ENCODE measurements around the gene SYT1.
"Not testable (repeated sequence)": the region's sequence is repeated elsewhere in the genome, so short reads cannot be mapped to it uniquely, and the experiment has no call there.

Gene SYT1

DNA sequence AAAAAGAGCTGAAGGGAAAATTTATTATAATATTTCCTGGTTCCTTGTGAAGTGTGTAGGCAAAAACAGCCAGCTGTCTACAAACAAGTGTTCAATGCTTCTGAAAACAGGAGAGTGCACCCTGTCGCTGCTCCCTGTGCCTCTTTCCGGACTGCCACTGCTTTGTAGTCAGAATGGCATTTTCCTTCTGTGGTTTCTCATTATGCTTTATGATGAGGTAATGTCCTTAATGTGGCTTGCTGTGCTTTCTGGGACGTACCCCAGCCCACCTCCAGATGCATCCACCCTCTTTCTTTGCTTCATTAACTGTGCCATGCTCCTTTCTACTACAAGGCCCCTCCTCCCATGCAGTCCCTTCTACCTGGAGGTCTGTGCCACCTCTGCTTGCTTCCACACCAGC, 148.1 kb downstream of the SYT1 start:
- Histone ChIP-seq H3K9ac (no peak overlapping the region), H4K20me1 (no peaks in the 10 kb centered on the region), H3K27ac (peak overlapping the region in 3 of 11 experiments; percentile 3 to 42 (median 34); a peak in 3 of 22 replicates), H3K4me2 (peak overlapping the region in 7 of 11 experiments; percentile 15 to 56 (median 49); a peak in 12 of 22 replicates), H3K4me1 (peaks cover 9 to 42% (median 17%) of the 10 kb centered on the region in 10 experiments; a peak in 17 of 20 replicates), H3K9me3 (replicated peaks in 1 of 11) (peaks cover 0 to 15% (median 5%) of the 10 kb centered on the region in 11 experiments; a peak in 11 of 22 replicates), H3K36me3 (peaks cover 0 to 44% (median 19%) of the 10 kb centered on the region in 11 experiments; a peak in 16 of 22 replicates), H3K27me3 (no peaks in the 10 kb centered on the region), H3K4me3 (no peak overlapping the region)
- TF ChIP-seq Cebpa-rat (IDR thresholded peaks at IDR 0.05) = no peak

DNA sequence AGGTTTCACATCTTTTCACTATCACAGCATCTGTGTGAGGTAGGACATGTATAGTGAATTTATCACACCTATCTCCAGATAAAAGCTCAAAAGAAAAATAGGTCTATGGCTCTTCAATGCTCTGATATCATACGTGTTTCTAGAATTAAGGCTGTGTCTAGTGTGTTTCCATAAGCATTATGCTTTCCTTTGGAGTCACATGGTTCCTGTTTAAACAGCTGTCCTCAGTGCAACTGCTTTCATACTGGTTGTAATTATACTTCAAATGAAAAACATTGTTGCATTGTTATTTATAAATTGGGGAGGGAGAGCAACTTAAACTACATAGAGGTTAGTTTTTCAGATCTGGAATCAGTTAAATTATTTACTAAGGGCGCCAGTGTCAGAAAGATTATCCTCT, 151.6 kb downstream of the SYT1 start:
- no peak overlapping the region for H3K4me3 ChIP-seq
- H3K27ac ChIP-seq = peak overlapping the region in 1 of 11 experiments; percentile 13; a peak in 1 of 22 replicates
- no peak overlapping the region; a peak in 4 of 22 replicates for H3K4me2 ChIP-seq
- no peaks in the 10 kb centered on the region for H3K27me3 ChIP-seq
- no peaks in the 10 kb centered on the region for H4K20me1 ChIP-seq
- TF ChIP-seq Cebpa-rat (IDR thresholded peaks at IDR 0.05) = no peak
- peaks cover 0 to 25% (median 10%) of the 10 kb centered on the region in 11 experiments; a peak in 12 of 22 replicates for H3K36me3 ChIP-seq
- H3K9me3 ChIP-seq (replicated peaks in 1 of 11) = peaks cover 0 to 18% (median 7%) of the 10 kb centered on the region in 11 experiments; a peak in 11 of 22 replicates
- H3K9ac ChIP-seq = no peak overlapping the region
- peaks cover 3 to 42% (median 27%) of the 10 kb centered on the region in 10 experiments; a peak in 17 of 20 replicates for H3K4me1 ChIP-seq

DNA sequence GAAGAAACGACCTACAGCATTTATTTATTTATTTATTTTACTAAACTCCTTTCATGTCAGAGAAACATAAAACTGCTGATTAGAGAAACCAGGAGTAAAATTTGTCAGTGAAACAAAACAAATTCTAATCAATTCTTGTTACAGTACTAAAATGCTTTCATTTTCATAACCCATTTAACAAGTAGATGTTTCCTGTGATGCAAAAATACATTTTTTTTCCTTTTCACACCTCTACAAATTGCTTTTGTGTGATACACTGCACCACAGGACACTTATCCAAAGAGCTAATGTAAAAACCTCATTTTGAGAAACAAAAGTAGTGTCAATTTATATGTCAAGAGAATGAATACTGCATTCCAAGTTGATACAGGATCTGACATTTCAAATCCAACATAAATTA, 155.1 kb downstream of the SYT1 start:
- Histone ChIP-seq H3K4me3 (no peak overlapping the region), H3K9ac (no peak overlapping the region), H3K4me2 (peak overlapping the region in 1 of 11 experiments; percentile 4; a peak in 1 of 22 replicates), H3K4me1 (peaks cover 0 to 22% (median 12%) of the 10 kb centered on the region in 10 experiments; a peak in 10 of 20 replicates), H3K9me3 (replicated peaks in 1 of 11) (peaks cover 0 to 7% (median 0%) of the 10 kb centered on the region in 11 experiments; a peak in 3 of 22 replicates), H4K20me1 (peaks cover 0 to 10% (median 0%) of the 10 kb centered on the region in 11 experiments; a peak in 2 of 22 replicates), H3K27ac (no peak overlapping the region), H3K36me3 (peaks cover 0 to 17% (median 4%) of the 10 kb centered on the region in 11 experiments; a peak in 7 of 22 replicates), H3K27me3 (no peaks in the 10 kb centered on the region)
- no peak for TF ChIP-seq Cebpa-rat (IDR thresholded peaks at IDR 0.05)

GRCh38 chr12:79020106-79020505, 155.5 kb downstream of the SYT1 start:
- peaks cover 0 to 10% (median 0%) of the 10 kb centered on the region in 11 experiments; a peak in 2 of 22 replicates for H4K20me1 ChIP-seq
- no peak overlapping the region for H3K9ac ChIP-seq
- H3K4me1 ChIP-seq = peaks cover 0 to 22% (median 12%) of the 10 kb centered on the region in 10 experiments; a peak in 10 of 20 replicates
- H3K4me2 ChIP-seq = peak overlapping the region in 1 of 11 experiments; percentile 4; a peak in 1 of 22 replicates
- no peaks in the 10 kb centered on the region for H3K27me3 ChIP-seq
- peaks cover 0 to 7% (median 0%) of the 10 kb centered on the region in 11 experiments; a peak in 3 of 22 replicates for H3K9me3 ChIP-seq (replicated peaks in 1 of 11)
- no peak for TF ChIP-seq Cebpa-rat (IDR thresholded peaks at IDR 0.05)
- H3K4me3 ChIP-seq = no peak overlapping the region
- peaks cover 0 to 17% (median 4%) of the 10 kb centered on the region in 11 experiments; a peak in 7 of 22 replicates for H3K36me3 ChIP-seq
- H3K27ac ChIP-seq = no peak overlapping the region

- Histone ChIP-seq H3K4me2 (no peak overlapping the region), H3K36me3 (peaks cover 0 to 17% (median 4%) of the 10 kb centered on the region in 11 experiments; a peak in 7 of 22 replicates), H3K4me3 (no peak overlapping the region), H4K20me1 (peaks cover 0 to 10% (median 0%) of the 10 kb centered on the region in 11 experiments; a peak in 2 of 22 replicates), H3K4me1 (peaks cover 0 to 21% (median 12%) of the 10 kb centered on the region in 10 experiments; a peak in 10 of 20 replicates), H3K27me3 (no peaks in the 10 kb centered on the region), H3K27ac (no peak overlapping the region), H3K9me3 (replicated peaks in 1 of 11) (peaks cover 0 to 7% (median 0%) of the 10 kb centered on the region in 11 experiments; a peak in 3 of 22 replicates), H3K9ac (no peak overlapping the region)
- no peak for TF ChIP-seq Cebpa-rat (IDR thresholded peaks at IDR 0.05)
Observed at GRCh38 chr12:79021021-79021420, 156.4 kb downstream of the SYT1 start.

GRCh38 chr12:79023261-79023660, 158.7 kb downstream of the SYT1 start:
- Histone ChIP-seq H3K27me3 (no peaks in the 10 kb centered on the region), H3K9ac (no peak overlapping the region), H3K36me3 (peaks cover 0 to 12% (median 0%) of the 10 kb centered on the region in 11 experiments; a peak in 3 of 22 replicates), H3K27ac (no peak overlapping the region), H3K9me3 (replicated peaks in 1 of 11) (no peaks in the 10 kb centered on the region), H3K4me3 (no peak overlapping the region), H4K20me1 (peaks cover 0 to 15% (median 0%) of the 10 kb centered on the region in 11 experiments; a peak in 2 of 22 replicates), H3K4me1 (peaks cover 0 to 16% (median 4%) of the 10 kb centered on the region in 10 experiments; a peak in 9 of 20 replicates), H3K4me2 (0 out of 22 replicates have a peak overlapping the region, but pooled peaks of 1 of the 11 experiments have one; percentile 10)
- TF ChIP-seq Cebpa-rat (IDR thresholded peaks at IDR 0.05) = no peak

DNA sequence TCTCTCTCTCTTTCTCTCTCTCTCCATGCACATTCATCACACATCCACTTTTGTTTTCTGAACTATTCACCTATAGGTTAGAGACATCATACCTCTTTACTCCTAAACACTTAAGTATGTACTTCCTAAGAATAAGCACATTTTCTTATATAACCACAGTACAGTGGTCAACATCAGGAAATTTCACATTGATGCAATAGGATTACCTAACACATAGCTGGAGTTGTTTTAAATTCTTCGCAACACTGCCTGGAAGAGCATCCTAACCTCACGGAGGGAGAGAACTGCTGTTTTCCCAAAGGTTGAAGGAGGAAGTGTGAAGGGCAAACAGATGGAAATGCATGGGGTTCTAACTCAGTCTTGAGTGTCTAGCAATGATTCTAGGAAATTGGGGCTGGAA, 159.2 kb downstream of the SYT1 start:
- no peak for TF ChIP-seq Cebpa-rat (IDR thresholded peaks at IDR 0.05)

DNA sequence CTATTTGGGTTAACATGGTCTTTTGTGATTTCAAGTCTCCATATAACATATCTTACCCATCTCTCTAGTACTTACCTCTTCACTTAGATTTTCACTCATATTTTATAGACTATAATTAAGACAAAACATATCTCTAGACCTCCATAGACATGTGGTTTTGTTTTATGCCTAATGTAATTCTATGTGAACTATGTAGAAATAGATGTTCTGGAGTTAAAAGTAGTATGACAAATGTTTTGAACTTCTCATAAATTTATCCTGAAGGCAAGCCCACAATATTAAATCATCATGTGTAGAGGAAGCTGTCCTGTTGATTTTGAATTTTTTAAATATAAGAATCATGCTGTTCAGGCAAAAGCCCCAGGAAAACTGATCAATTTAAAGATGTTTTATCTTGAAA, 169.2 kb downstream of the SYT1 start:
- 0 out of 20 replicates have a peak, but pooled peaks cover 0 to 6% (median 0%) of the 10 kb centered on the region in 10 experiments for H3K4me1 ChIP-seq
- H3K27ac ChIP-seq = no peak overlapping the region
- H3K9me3 ChIP-seq (replicated peaks in 1 of 11) = peaks cover 0 to 6% (median 0%) of the 10 kb centered on the region in 11 experiments; a peak in 5 of 22 replicates
- H3K36me3 ChIP-seq = peaks cover 3 to 44% (median 22%) of the 10 kb centered on the region in 11 experiments; a peak in 15 of 22 replicates
- no peak overlapping the region for H3K4me3 ChIP-seq
- H3K4me2 ChIP-seq = no peak overlapping the region
- TF ChIP-seq Cebpa-rat (IDR thresholded peaks at IDR 0.05) = no peak
- no peaks in the 10 kb centered on the region; a peak in 1 of 22 replicates for H4K20me1 ChIP-seq
- no peak overlapping the region for H3K9ac ChIP-seq
- no peaks in the 10 kb centered on the region for H3K27me3 ChIP-seq

More for the DNA sequence above, 159.2 kb downstream of the SYT1 start:
- no peaks in the 10 kb centered on the region for H3K9me3 ChIP-seq (replicated peaks in 1 of 11)
- peaks cover 0 to 16% (median 4%) of the 10 kb centered on the region in 10 experiments; a peak in 9 of 20 replicates for H3K4me1 ChIP-seq
- no peak overlapping the region for H3K4me2 ChIP-seq
- no peak overlapping the region for H3K4me3 ChIP-seq
- H3K27ac ChIP-seq = no peak overlapping the region
- H3K27me3 ChIP-seq = no peaks in the 10 kb centered on the region
- H3K9ac ChIP-seq = no peak overlapping the region
- peaks cover 0 to 12% (median 0%) of the 10 kb centered on the region in 11 experiments; a peak in 3 of 22 replicates for H3K36me3 ChIP-seq
- peaks cover 0 to 15% (median 0%) of the 10 kb centered on the region in 11 experiments; a peak in 2 of 22 replicates for H4K20me1 ChIP-seq

- not testable (repeated sequence) for H3K27me3 ChIP-seq; H4K20me1 ChIP-seq; H3K9me3 ChIP-seq (replicated peaks in 1 of 11); H3K27ac ChIP-seq; H3K9ac ChIP-seq; H3K4me1 ChIP-seq; H3K4me3 ChIP-seq; H3K4me2 ChIP-seq
- peaks cover 0 to 16% (median 0%) of the 10 kb centered on the region in 11 experiments; a peak in 7 of 22 replicates for H3K36me3 ChIP-seq
Observed at GRCh38 chr12:79044748-79045147, 180.2 kb downstream of the SYT1 start.

GRCh38 chr12:79045149-79045703, 180.7 kb downstream of the SYT1 start:
- H4K20me1 ChIP-seq; H3K4me3 ChIP-seq; H3K9ac ChIP-seq; H3K4me2 ChIP-seq; H3K4me1 ChIP-seq; H3K27me3 ChIP-seq; H3K27ac ChIP-seq; H3K9me3 ChIP-seq (replicated peaks in 1 of 11): not testable (repeated sequence)
- H3K36me3 ChIP-seq = peaks cover 0 to 18% (median 4%) of the 10 kb centered on the region in 11 experiments; a peak in 9 of 22 replicates
